Glutamatergic neuron (in vitro differentiated cells): Measurements from ENCODE around the gene GAB4. TPM values are rescaled to one million over a fixed set of nuclear protein-coding genes. Genes with fewer than 3 reads are reported as not detected.

Experiments
- DNase-seq: peaks from one replicate; pipeline ENCODE4 v3.0.0; 2022
- H3K27ac Mint-ChIP-seq: one replicate; pipeline ENCODE4 v1.8.0; 2020; ENCODE audit warnings: mild to moderate bottlenecking, mixed read lengths, inconsistent platforms; ENCODE audit not compliant: unreplicated experiment
- H3K27me3 Mint-ChIP-seq: one replicate; pipeline ENCODE4 v1.8.0; 2020; ENCODE audit warnings: mild to moderate bottlenecking, moderate library complexity, mixed read lengths, inconsistent platforms; ENCODE audit not compliant: unreplicated experiment
- H3K36me3 Mint-ChIP-seq: one replicate; pipeline ENCODE4 v1.8.0; 2020; ENCODE audit warnings: mild to moderate bottlenecking, mixed read lengths, inconsistent platforms; ENCODE audit not compliant: unreplicated experiment
- H3K4me1 Mint-ChIP-seq: one replicate; pipeline ENCODE4 v1.8.0; 2020; ENCODE audit warnings: mild to moderate bottlenecking, low read depth, mixed read lengths, inconsistent platforms; ENCODE audit not compliant: unreplicated experiment
- H3K4me3 Mint-ChIP-seq: one replicate; pipeline ENCODE4 v1.8.0; 2020; ENCODE audit warnings: mild to moderate bottlenecking, mixed read lengths, inconsistent platforms; ENCODE audit not compliant: unreplicated experiment
- H3K9me3 Mint-ChIP-seq: one replicate; pipeline ENCODE4 v1.8.0; 2020; ENCODE audit warnings: mild to moderate bottlenecking, moderate library complexity, mixed read lengths, inconsistent platforms; ENCODE audit not compliant: unreplicated experiment
- total RNA-seq: library from RNA; stranded (reverse); fragmentation: NEBNext Ultra II Directional; extraction: Animal tissue kit (Norgen Biotek cat#: 25700); gene quantifications from one replicate; pipeline ENCODE4 v1.2.1, GENCODE V29; 2021; ENCODE audit not compliant: unreplicated experiment
- TF ChIP-seq, protein P1 (sequence below): fragments of 200-600 bp; sonication (generic); IDR thresholded peaks from one replicate; pipeline ENCODE4 v1.5.0; 2021; ENCODE audit not compliant: partially characterized antibody, unreplicated experiment

GAB4 gene
- total RNA-seq, 1 donor from 2014 or later = 0.15 TPM

DNA sequence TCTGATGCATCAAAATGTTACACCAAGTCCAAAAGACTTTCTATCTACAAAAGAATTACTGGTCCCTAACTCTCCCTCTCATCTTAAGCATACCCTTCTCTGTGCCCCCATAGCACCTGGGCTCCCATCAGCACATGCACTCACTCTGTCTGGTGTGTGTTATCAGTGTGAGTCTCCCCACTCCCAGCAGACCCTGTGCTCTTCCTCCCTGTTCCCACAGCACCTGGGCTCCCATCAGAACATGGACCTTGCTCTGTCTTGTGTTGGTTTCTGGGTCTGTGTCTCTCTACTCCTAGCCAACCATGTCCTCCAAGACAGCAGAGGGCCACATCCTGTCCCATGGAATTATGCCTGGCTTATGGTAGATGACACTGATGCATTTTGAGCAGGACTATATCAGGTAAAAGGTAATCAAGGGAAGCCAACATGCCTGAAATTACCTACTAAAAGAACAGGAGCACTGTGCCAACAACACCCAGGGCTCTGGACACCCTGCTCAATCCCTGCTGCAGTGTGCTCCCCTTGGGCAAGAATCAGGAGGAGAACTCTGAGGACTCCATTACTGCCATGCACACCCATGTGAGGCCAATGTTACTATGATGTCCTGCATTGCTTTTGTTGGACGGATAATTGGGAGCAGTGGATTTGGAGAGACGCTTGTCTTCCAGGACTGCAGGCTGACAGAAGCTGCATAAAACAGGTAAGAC, 34.3 kb downstream of the GAB4 start:
- TF ChIP-seq, protein P1, sequence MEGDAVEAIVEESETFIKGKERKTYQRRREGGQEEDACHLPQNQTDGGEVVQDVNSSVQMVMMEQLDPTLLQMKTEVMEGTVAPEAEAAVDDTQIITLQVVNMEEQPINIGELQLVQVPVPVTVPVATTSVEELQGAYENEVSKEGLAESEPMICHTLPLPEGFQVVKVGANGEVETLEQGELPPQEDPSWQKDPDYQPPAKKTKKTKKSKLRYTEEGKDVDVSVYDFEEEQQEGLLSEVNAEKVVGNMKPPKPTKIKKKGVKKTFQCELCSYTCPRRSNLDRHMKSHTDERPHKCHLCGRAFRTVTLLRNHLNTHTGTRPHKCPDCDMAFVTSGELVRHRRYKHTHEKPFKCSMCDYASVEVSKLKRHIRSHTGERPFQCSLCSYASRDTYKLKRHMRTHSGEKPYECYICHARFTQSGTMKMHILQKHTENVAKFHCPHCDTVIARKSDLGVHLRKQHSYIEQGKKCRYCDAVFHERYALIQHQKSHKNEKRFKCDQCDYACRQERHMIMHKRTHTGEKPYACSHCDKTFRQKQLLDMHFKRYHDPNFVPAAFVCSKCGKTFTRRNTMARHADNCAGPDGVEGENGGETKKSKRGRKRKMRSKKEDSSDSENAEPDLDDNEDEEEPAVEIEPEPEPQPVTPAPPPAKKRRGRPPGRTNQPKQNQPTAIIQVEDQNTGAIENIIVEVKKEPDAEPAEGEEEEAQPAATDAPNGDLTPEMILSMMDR = no peak
- Mint-ChIP-seq H3K4me1 (no peaks in the 10 kb centered on the region), H3K9me3 (peaks cover 6% of the 10 kb centered on the region), H3K4me3 (no peak overlapping the region), H3K36me3 (no peaks in the 10 kb centered on the region), H3K27me3 (peaks cover 1% of the 10 kb centered on the region), H3K27ac (no peak overlapping the region)
- DNase-seq = no peak

DNA sequence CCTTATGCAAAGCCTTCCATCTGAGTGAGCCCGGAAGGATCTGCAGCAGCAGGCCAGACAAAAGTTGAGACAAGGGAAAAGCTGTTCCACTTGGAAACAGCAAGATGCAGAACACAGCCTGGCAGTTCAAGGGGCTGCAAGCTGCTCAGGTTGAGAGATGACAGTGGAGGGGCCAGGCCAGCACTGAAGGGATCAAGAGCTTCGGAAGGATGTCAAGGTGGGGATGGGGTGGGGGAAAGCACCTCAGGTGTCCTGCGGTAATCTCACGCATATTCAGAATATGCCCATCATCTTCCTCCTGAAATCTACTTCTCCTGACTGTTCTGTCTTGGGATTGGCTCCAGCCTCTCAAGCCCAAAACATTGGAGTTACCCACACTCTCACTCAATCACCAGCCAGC, 35.7 kb downstream of the GAB4 start:
- DNase-seq = no peak
- H3K27me3 Mint-ChIP-seq = peaks cover 1% of the 10 kb centered on the region
- H3K4me1 Mint-ChIP-seq = no peaks in the 10 kb centered on the region
- no peak overlapping the region for H3K27ac Mint-ChIP-seq
- TF ChIP-seq, protein P1 = no peak
- H3K4me3 Mint-ChIP-seq = no peak overlapping the region
- H3K36me3 Mint-ChIP-seq = no peaks in the 10 kb centered on the region
- H3K9me3 Mint-ChIP-seq = peaks cover 6% of the 10 kb centered on the region

DNA sequence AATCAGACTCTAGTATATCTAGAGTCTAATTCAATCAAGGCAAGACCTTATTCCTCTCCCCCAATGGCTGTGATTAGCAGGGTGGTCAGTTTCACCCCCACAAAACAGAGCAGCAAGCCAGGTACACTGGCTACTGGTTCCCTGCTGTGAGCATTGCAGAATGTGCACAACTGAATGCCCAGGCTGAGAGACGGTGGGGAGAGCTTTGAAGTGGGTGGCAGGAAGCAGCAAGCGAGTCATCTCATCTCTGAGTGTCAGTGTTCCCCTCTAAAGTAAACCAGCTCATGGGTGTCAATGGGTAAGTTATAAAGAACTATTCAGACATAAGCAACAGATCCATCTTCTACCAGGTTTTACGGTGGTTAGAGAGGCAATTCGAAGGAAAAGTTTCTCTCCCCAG, 37.6 kb downstream of the GAB4 start:
- no peak overlapping the region for H3K4me3 Mint-ChIP-seq
- H3K27me3 Mint-ChIP-seq = peaks cover 6% of the 10 kb centered on the region
- no peak for DNase-seq
- H3K4me1 Mint-ChIP-seq = no peaks in the 10 kb centered on the region
- TF ChIP-seq, protein P1 = no peak
- no peaks in the 10 kb centered on the region for H3K36me3 Mint-ChIP-seq
- no peak overlapping the region for H3K27ac Mint-ChIP-seq
- H3K9me3 Mint-ChIP-seq = peaks cover 4% of the 10 kb centered on the region

DNA sequence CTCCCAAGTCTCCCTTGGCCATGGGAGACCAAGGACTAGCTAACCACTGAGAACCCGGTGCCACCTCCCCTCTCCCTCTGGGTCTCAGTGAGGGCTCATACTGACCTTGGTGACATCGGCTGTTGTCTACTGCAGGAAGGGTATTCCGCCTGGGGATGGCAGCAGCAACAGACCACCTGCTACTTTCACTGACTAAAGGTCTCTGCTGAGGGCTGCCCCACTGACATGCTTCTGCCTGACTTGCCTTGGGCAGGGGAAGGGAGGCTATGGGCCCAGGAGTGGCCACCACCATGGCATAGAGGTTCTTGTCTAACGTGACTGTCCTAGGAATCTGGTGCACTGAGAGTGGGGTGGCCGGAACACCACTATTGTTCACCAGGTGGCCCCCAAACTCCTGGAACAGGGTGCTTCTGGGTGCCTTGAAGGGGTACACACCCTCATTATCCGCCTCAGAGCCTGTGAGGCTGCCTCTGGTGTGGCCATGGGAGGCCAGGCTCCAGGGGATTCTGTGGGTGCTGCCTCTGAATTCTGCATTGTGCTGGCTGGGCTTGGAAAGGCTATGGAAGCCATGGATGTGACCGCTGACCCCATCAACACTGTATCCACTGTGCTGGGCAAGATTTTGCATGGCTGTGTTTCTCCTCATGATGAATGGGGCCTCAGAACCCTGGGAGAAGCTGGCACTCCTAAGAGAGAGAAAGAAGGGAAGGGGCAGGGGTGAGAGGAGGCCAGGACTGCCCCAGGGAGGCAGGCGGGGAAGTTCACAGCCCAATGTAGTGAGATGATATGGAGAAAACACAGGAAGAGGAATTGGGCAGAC, 38.3 kb downstream of the GAB4 start:
- no peaks in the 10 kb centered on the region for H3K4me1 Mint-ChIP-seq
- H3K9me3 Mint-ChIP-seq = peaks cover 4% of the 10 kb centered on the region
- TF ChIP-seq, protein P1 = no peak
- H3K27me3 Mint-ChIP-seq = peaks cover 6% of the 10 kb centered on the region
- DNase-seq = no peak
- no peak overlapping the region for H3K4me3 Mint-ChIP-seq
- no peak overlapping the region for H3K27ac Mint-ChIP-seq
- H3K36me3 Mint-ChIP-seq = no peaks in the 10 kb centered on the region

DNA sequence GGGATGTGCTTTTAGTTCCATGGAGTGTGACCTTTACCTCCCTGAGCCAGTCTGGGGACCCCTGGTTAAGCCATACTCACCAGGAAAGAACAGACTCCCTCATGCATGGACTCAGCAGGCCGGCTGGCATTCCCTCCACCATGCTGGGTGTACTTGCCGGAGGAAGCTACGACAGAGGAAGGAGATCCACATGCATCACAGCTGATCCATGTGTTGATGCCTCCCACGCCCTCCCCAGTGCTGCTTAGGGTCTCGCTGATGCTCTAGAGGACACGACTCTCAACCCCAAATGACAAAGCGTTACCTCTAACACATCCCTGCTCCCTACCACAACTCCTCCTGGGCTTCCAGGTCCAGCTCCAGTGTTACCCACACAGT, 39.8 kb downstream of the GAB4 start:
- no peak overlapping the region for H3K27ac Mint-ChIP-seq
- TF ChIP-seq, protein P1 = no peak
- no peak for DNase-seq
- no peaks in the 10 kb centered on the region for H3K36me3 Mint-ChIP-seq
- peaks cover 7% of the 10 kb centered on the region for H3K9me3 Mint-ChIP-seq
- H3K4me3 Mint-ChIP-seq = no peak overlapping the region
- no peaks in the 10 kb centered on the region for H3K4me1 Mint-ChIP-seq
- H3K27me3 Mint-ChIP-seq = peaks cover 6% of the 10 kb centered on the region
